NCI-H69 (cell line): ENCODE data around the gene PAX7.

Experiments
- DNase-seq: peaks from one replicate; lab custom pipeline; 2025; lab: John Stamatoyannopoulos, UW

The PAX7 gene

DNA sequence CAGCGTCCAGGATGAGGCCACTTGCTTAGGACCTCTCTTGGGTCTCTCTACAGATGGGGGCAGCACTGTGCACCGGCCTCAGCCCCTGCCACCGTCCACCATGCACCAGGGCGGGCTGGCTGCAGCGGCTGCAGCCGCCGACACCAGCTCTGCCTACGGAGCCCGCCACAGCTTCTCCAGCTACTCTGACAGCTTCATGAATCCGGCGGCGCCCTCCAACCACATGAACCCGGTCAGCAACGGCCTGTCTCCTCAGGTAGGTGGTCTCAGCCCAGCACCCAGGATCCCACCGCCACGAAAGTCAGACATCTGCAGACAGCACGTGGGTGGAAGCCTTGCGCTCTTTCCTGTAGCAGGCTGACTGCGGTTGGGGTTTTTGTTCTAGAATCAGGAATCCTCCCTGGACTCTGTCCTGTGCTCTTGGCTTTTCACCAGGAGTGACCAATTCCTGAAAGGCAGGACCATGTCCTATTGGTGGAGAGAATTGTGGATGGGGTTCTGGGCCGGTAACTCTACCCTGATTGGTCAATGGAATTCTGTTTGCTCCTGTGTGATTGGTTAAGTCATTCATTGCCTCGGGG lies 72.5 kb downstream of the PAX7 start:
- DNase-seq: no peak

GRCh38 chr1:18705811-18706210 lies 75.2 kb downstream of the PAX7 start:
- no peak for DNase-seq

DNA sequence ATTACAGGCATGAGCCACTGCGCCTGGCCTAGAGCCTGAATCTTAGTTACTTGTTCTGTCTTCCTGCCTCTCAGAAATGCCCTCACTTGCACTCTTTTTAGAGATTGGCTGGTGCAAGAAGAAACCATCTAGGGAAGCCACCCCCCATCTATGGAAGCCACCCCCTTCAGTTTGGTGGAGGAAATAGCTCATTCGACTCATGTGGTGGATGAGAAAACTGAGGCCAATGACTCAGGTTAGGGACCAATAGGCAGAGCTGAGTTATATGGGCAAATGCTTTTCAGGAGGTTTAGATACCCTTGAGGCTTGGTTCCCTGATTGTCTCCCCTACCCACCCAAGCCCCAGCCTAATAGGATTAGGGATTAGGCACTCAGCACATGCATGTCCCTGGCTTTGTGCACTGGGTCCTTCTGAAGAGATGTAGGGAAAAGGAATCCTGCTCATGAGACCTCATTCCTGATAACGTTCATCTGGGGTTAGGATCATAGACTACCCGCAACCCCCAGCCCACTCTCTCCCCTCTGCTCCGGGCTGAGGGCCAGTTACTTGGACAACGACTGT lies 77.1 kb downstream of the PAX7 start:
- DNase-seq: no peak

GRCh38 chr1:18710002-18710401 lies 79.4 kb downstream of the PAX7 start:
- DNase-seq: no peak

DNA sequence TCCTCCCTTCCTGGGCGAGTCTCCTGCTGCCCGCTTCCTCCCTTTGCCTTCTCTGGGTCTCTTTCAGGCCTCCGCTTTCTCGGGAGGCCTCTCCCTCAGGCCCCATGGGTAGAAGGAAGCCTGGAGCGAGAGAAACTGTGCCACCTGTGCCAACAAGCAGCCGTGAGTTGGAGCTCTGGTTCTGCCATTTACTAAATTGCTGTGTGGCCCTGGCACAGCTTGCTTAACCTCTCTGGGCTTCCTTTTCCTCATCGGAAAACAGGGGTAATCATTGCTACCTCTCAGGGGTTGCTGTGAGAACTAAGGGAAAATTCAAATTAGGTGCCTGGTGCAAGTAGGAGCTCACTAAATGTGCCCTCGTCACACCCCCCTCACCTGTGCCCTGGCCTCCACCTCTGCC lies 80.4 kb downstream of the PAX7 start:
- no peak for DNase-seq

DNA sequence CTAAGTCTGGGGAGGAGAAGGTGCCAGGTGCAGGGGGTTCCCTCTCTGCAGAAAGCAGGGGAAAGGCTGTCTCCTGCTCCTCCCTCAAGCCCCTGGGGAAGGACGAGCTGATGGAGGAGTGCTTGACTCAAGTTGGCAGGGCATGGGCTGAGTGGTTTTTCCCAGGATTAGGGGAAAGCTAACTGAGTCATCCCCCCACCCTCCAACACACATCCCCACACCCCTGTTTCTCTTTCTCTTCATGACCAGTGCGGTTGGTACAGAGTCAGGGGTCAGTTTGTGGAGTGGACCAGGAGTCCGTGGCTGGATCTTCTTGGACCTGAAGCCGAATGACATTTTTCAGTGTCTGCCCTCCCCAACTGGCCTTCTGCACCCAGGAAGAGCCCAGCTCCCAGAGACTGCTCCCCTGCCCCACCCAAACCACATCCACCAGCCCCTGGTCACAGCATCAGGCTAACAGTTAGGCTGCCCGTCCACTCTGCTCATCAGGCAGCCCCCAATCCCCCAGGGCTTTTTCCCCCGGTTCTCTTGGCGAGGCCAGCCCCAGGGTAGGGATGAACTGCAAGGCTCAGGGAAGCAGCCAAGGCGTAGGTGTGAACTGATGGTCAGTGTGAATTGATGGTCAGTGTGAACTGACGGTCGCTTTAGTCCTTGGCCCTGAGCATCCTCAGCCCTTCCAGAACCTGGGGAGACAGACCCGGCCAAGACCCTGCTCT lies 81.0 kb downstream of the PAX7 start:
- no peak for DNase-seq

GRCh38 chr1:18712252-18712600 lies 81.6 kb downstream of the PAX7 start:
- no peak for DNase-seq

GRCh38 chr1:18714404-18715175 lies 83.9 kb downstream of the PAX7 start:
- DNase-seq: no peak

DNA sequence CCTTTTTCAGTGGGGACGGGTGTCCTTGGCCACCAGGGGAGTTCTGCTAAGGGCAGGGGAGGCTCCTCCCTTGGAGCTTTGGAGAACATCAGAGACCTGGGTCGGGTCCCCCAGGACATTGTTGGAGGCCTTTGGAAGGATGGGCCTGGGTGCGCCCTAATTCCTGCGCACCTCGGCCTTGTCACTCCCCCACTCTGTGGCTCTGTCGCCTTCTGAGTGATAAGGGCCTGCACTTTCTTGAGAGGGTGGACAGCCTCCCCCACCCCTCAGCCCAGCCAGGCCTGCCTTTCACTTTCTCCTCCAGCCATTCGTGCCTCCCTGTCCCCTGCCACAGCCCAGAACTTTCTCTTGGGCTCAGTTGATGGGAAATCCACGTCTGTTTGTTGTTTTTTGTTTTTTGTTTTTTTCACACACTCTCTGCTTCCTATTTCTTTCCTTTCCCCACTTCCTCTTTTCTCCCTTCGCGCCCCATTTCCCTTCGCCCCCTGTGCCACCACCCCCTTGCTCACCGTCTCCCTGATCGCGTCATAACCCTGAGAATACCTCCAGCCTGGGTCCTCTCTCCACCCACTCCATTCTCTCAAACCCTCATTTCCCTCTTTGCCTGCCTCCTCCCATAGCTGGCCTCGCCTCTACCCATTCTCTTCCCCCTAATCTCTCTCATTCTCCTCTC lies 85.6 kb downstream of the PAX7 start:
- DNase-seq: no peak

GRCh38 chr1:18716785-18717678 lies 86.4 kb downstream of the PAX7 start:
- no peak for DNase-seq

DNA sequence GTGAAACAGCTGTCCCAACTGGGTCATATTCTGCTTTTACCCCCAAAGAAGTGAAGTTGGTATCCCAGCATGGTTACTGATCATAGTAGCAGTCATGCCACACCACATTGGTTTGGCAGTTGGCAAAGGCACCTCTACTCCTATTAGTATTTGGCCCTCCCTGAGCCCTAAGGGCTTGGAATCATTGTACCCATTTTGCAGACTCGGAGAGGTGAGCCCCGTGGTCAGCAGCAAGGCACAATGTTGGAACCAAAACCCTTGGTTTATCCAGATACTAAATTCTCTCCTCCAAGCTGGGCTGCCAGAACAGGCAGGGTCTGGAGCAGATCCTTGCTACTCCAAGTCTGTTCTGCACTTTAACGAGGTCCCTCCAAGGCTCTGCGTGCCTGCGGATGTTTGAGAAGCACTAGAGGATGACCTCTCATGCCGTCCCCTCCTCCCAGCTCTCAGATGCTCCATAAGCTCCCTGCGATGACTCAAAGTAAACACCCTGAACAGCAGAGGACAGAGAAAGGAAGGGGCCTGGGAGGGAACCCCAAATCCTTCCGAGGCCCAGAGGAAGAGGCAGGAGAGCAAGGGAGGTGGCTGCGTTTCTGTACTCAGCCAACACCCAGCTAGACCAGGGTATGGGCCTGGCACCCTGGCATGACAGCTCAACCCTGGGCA lies 89.3 kb downstream of the PAX7 start:
- no peak for DNase-seq

GRCh38 chr1:18721041-18721440 lies 90.4 kb downstream of the PAX7 start:
- no peak for DNase-seq

- DNase-seq: no peak
These were observed 91.1 kb downstream of the PAX7 start for GRCh38 chr1:18721776-18722175.

DNA sequence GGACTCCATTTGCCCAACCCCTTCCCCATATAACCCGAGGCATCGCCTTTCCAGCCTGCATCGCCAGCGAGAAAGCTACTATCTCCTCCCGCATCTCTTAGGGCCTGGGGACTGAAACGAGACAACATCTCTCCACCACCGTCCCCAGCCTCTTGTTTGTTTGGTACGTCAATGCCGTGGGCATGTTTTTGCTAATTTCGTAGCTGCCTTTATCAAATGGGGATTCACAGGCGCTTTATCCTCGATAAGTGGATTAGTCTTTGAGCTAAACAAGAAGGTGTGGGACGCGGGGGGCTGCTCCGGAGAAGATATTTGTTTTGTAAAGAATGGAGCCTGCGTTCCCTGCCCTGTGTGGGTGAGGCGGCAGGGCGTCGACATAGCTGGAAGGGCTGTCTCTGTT lies 91.6 kb downstream of the PAX7 start:
- DNase-seq: no peak

GRCh38 chr1:18723206-18723605 lies 92.6 kb downstream of the PAX7 start:
- DNase-seq: no peak

GRCh38 chr1:18723701-18724411 lies 93.2 kb downstream of the PAX7 start:
- DNase-seq: peak; percentile 18

GRCh38 chr1:18724801-18725200 lies 94.2 kb downstream of the PAX7 start:
- DNase-seq: no peak

DNA sequence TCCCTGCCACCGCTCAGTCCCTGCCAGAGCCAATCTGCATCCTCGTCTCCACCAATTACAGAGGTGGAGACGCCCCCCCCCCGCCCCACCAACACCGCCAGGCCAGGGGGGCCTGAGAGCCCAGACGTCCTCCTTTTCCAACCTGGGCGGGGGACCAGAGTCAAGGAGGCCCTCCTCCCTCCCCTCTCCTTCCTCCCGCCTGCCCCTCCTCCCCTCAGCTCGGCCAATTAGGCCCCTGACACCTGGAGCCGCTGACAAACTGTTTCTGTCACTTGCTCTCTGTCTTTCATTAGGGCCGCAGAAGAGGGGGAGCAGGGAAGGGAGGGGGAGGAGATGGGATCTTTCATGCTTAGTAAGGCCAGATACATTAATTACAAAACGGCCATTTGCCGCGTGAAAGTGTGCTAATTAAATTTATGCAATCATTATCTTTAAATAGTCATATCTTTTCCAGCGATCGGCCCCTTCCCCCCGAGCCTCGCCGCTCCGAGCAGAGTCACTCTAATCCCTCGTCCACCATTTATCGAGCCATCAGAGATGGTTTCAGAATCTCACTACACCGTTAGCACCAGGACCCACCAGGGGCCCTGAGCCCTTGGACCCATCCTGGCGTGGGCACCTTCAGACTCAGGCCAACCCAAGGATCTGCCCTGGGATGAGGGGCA lies 94.7 kb downstream of the PAX7 start:
- DNase-seq: peak; percentile 6

GRCh38 chr1:18726368-18726767 lies 95.7 kb downstream of the PAX7 start:
- no peak for DNase-seq

DNA sequence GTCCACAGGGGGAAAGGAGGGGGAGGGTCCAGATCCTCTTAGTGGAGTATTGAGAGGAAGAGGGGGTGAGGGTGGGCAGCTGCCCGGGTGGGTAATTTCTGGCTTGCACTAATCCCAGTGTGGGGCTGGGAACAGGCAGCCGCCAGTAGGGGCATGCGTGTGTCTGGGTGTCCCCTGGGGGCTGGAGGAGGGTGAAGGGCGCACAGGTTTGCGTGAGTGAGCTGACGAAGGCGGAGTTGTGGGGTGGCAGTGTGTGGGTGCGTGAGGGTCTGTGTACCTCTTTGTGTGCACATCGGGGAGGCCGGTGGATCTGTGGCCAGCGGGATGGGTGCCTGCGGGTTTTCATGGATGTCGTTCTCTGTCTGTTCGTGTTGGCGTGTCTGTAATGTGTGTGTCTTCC lies 97.3 kb downstream of the PAX7 start:
- no peak for DNase-seq
